ENCODE results near the gene CDKAL1. TPM values are rescaled to one million over a fixed set of nuclear protein-coding genes. Genes with fewer than 3 reads are reported as not detected.

The CDKAL1 gene
- total RNA-seq, 1 donor from 2014 or later = 9.1 TPM

GRCh38 chr6:20985821-20986220 is 451.6 kb downstream of the CDKAL1 start:
- Histone ChIP-seq H3K4me1 (no peaks in the 10 kb centered on the region), H3K27ac (replicated peaks) (no peak overlapping the region), H3K9me3 (replicated peaks) (peaks cover 22% of the 10 kb centered on the region), H3K4me3 (no peak overlapping the region), H3K36me3 (peaks cover 10% of the 10 kb centered on the region), H3K27me3 (ENCODE audit: low read depth) (no peaks in the 10 kb centered on the region)
- intact Hi-C loops (cut with micrococcal nuclease) = no loop called here
- no peak for DNase-seq
- TF ChIP-seq CTCF (IDR thresholded peaks at IDR 0.05; ENCODE audit: borderline replicate concordance) = no peak

GRCh38 chr6:20991910-20992309 is 457.7 kb downstream of the CDKAL1 start:
- intact Hi-C loops (cut with micrococcal nuclease) = no loop called here
- no peaks in the 10 kb centered on the region for H3K27me3 ChIP-seq (ENCODE audit: low read depth)

GRCh38 chr6:20996099-20996498 is 461.8 kb downstream of the CDKAL1 start:
- H3K27ac ChIP-seq (replicated peaks) = no peak overlapping the region
- no peaks in the 10 kb centered on the region for H3K27me3 ChIP-seq (ENCODE audit: low read depth)
- intact Hi-C loops (cut with micrococcal nuclease) = no loop called here
- peaks cover 11% of the 10 kb centered on the region for H3K4me1 ChIP-seq
- H3K9me3 ChIP-seq (replicated peaks) = peaks cover 20% of the 10 kb centered on the region
- no peak for DNase-seq
- peaks cover 10% of the 10 kb centered on the region for H3K36me3 ChIP-seq
- no peak for TF ChIP-seq CTCF (IDR thresholded peaks at IDR 0.05; ENCODE audit: borderline replicate concordance)
- no peak overlapping the region for H3K4me3 ChIP-seq

More at GRCh38 chr6:20991910-20992309, 457.7 kb downstream of the CDKAL1 start:
- Histone ChIP-seq H3K9me3 (replicated peaks) (peaks cover 20% of the 10 kb centered on the region), H3K36me3 (peaks cover 10% of the 10 kb centered on the region), H3K27ac (replicated peaks) (no peak overlapping the region), H3K4me1 (peaks cover 3% of the 10 kb centered on the region), H3K4me3 (no peak overlapping the region)
- no peak for TF ChIP-seq CTCF (IDR thresholded peaks at IDR 0.05; ENCODE audit: borderline replicate concordance)
- no peak for DNase-seq

GRCh38 chr6:20997143-20997769 is 463.0 kb downstream of the CDKAL1 start:
- no peak for TF ChIP-seq CTCF (IDR thresholded peaks at IDR 0.05; ENCODE audit: borderline replicate concordance)

GRCh38 chr6:20997770-20998147 is 463.5 kb downstream of the CDKAL1 start:
- peak overlapping the region; percentile 39 for H3K27ac ChIP-seq (replicated peaks)
- H3K27me3 ChIP-seq (ENCODE audit: low read depth) = no peaks in the 10 kb centered on the region
- TF ChIP-seq CTCF (IDR thresholded peaks at IDR 0.05; ENCODE audit: borderline replicate concordance) = no peak
- intact Hi-C loops (cut with micrococcal nuclease) = no loop called here
- peaks cover 10% of the 10 kb centered on the region for H3K36me3 ChIP-seq
- no peak overlapping the region for H3K4me3 ChIP-seq
- peaks cover 11% of the 10 kb centered on the region for H3K4me1 ChIP-seq
- H3K9me3 ChIP-seq (replicated peaks) = peaks cover 20% of the 10 kb centered on the region
- no peak for DNase-seq

More at GRCh38 chr6:20997143-20997769, 463.0 kb downstream of the CDKAL1 start:
- H3K27me3 ChIP-seq (ENCODE audit: low read depth) = no peaks in the 10 kb centered on the region
- peaks cover 11% of the 10 kb centered on the region for H3K4me1 ChIP-seq
- H3K9me3 ChIP-seq (replicated peaks) = peaks cover 20% of the 10 kb centered on the region
- DNase-seq = no peak
- no peak overlapping the region for H3K4me3 ChIP-seq
- intact Hi-C loops (cut with micrococcal nuclease) = no loop called here
- peak overlapping the region; percentile 39 for H3K27ac ChIP-seq (replicated peaks)
- peaks cover 10% of the 10 kb centered on the region for H3K36me3 ChIP-seq
